ENCODE results near the gene TOP3B.

DNA sequence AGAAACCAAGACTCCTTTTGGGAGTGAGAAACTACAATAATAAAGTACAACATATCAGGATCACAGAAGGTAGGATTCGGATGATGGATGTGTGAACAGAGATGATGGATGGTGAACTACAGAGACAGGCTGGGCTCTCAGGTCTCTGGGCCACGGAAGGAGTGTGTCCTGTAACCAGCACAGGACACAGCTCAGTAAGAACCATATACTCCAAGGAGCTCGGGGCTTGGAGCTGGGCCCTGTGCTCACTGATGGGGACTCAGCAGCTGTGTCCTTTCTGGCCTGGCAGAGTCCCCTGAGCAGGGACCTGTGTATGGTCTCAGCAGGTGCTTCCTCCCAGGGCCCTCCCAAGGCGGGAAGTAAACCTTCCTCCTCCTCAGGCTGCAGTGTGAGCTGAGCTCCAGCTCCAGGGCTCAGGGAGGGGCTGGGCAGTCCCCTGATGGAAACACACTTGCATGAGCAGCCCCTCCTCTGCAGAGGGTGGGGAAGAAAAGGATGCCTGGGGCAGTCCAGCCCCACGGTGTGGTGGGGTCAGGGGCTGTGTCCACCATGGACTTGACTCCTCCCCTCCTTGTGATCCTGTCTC, 39.8 kb upstream of the TOP3B start:
- TF ChIP-seq POLR2AphosphoS5 (IDR thresholded peaks at IDR 0.05; ENCODE audit: low read depth, low read length) (no peak), TAF1 (IDR thresholded peaks at IDR 0.05; ENCODE audit: borderline replicate concordance, insufficient read depth, low read length) (no peak), SIN3A (IDR thresholded peaks at IDR 0.05; ENCODE audit: borderline replicate concordance, insufficient read depth, low read length) (no peak)
- TF ChIP-seq, protein P1, sequence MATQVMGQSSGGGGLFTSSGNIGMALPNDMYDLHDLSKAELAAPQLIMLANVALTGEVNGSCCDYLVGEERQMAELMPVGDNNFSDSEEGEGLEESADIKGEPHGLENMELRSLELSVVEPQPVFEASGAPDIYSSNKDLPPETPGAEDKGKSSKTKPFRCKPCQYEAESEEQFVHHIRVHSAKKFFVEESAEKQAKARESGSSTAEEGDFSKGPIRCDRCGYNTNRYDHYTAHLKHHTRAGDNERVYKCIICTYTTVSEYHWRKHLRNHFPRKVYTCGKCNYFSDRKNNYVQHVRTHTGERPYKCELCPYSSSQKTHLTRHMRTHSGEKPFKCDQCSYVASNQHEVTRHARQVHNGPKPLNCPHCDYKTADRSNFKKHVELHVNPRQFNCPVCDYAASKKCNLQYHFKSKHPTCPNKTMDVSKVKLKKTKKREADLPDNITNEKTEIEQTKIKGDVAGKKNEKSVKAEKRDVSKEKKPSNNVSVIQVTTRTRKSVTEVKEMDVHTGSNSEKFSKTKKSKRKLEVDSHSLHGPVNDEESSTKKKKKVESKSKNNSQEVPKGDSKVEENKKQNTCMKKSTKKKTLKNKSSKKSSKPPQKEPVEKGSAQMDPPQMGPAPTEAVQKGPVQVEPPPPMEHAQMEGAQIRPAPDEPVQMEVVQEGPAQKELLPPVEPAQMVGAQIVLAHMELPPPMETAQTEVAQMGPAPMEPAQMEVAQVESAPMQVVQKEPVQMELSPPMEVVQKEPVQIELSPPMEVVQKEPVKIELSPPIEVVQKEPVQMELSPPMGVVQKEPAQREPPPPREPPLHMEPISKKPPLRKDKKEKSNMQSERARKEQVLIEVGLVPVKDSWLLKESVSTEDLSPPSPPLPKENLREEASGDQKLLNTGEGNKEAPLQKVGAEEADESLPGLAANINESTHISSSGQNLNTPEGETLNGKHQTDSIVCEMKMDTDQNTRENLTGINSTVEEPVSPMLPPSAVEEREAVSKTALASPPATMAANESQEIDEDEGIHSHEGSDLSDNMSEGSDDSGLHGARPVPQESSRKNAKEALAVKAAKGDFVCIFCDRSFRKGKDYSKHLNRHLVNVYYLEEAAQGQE (IDR thresholded peaks at IDR 0.05; ENCODE audit: insufficient read depth in 1 of 2, low read depth in 2 of 2, low read length in 2 of 2): no peak
